Lower leg skin (tissue), 4 donors: ENCODE results near the gene ADAD1. TPM values are rescaled to one million over a fixed set of nuclear protein-coding genes. Genes with fewer than 3 reads are reported as not detected.

ENCODE experiments used
- DNase-seq, 2 donors: peaks; one replicate each; pipeline ENCODE4 v3.0.0-alpha.2; 2019; ENCODE audit warnings: low spot score in 2 of 2
- H3K4me3 ChIP-seq: fragments of 200-600 bp; sonication (generic); 2 replicates; pipeline ENCODE4 v1.5.1; 2017; ENCODE audit warnings: mild to moderate bottlenecking, low read depth; ENCODE audit not compliant: poor library complexity, severe bottlenecking
- POLR2A ChIP-seq, 2 donors: fragments of 450-650 bp; IDR thresholded peaks; one replicate each; pipeline ENCODE4 v1.6.1; 2016 to 2017; ENCODE audit warnings: antibody characterized with exemption in 2 of 2, mild to moderate bottlenecking in 1 of 2, moderate library complexity in 1 of 2
- WGBS, 2 donors: methylation state at CpG; one replicate each; pipeline ENCODE4 v1.1.5; 2018; 5-methylcytosine and 5-hydroxymethylcytosine counted together
- intact Hi-C: fragments of 100-400 bp; cut with DNase I; formaldehyde crosslinking; loops from one replicate; pipeline ENCODE4 v1.15.0; 2023; ENCODE audit warnings: low total_unique reads
- total RNA-seq, 4 donors: library from RNA; depleted of rRNA; stranded (reverse); fragments of >200 nt; gene quantifications; one replicate each; pipeline ENCODE4 v1.1.0, GENCODE V29; 2016
- TF ChIP-seq, protein P1 (sequence below), 3 donors: fragments of 450-650 bp; IDR thresholded peaks; one replicate each; pipeline ENCODE4 v1.5.1; 2016; ENCODE audit warnings: antibody characterized with exemption in 3 of 3, mild to moderate bottlenecking in 3 of 3, moderate library complexity in 2 of 3

ADAD1 gene
- total RNA-seq, 4 donors from 2014 or later = not detected

DNA sequence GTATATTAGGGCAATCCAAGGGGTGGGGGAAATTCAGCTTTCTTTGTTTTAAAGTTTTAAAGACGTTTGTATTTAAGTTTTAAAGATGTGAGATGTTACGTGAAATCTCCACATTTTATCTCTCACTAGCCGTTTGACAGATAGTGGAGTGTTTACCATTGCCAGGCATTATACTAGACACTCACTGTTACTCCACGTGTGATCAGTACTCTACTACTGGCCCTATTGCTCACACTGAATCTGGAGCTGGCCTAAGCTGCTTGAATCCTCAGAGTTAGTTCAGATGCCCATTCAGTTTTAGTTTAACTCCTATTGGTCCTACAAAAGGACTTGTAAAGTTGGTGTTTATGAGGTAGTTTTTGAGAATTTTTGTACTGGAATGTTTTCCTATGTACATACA is 4.5 kb downstream of the ADAD1 start:
- WGBS, 2 donors = 59 to 63% methylated on average over 4 of the region's 4 CpGs
- intact Hi-C loops = no loop called here
- TF ChIP-seq, protein P1, sequence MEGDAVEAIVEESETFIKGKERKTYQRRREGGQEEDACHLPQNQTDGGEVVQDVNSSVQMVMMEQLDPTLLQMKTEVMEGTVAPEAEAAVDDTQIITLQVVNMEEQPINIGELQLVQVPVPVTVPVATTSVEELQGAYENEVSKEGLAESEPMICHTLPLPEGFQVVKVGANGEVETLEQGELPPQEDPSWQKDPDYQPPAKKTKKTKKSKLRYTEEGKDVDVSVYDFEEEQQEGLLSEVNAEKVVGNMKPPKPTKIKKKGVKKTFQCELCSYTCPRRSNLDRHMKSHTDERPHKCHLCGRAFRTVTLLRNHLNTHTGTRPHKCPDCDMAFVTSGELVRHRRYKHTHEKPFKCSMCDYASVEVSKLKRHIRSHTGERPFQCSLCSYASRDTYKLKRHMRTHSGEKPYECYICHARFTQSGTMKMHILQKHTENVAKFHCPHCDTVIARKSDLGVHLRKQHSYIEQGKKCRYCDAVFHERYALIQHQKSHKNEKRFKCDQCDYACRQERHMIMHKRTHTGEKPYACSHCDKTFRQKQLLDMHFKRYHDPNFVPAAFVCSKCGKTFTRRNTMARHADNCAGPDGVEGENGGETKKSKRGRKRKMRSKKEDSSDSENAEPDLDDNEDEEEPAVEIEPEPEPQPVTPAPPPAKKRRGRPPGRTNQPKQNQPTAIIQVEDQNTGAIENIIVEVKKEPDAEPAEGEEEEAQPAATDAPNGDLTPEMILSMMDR (IDR thresholded peaks at IDR 0.05) = no peak
- no peak for TF ChIP-seq POLR2A (IDR thresholded peaks at IDR 0.05)
- DNase-seq = no peak
- no peak overlapping the region for H3K4me3 ChIP-seq

DNA sequence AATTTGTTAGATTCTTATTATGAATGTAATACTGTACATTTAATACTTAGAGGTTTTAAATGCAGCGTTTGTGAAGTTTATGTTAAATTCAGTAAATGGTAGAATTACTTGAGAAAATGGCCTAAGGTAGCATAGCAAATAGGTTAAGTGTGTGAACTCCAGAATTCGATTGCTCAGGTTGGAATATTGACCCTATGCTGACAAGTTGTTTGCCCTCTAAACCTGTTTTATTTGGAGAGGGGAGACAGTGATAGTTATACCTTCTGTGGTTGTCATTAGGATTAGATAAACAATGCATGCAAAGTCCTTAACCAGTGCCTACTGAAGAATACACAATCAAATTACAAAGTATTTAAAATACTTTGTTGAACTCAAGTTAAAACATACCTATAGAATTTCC is 5.4 kb downstream of the ADAD1 start:
- no peak for DNase-seq
- TF ChIP-seq, protein P1 (IDR thresholded peaks at IDR 0.05) = no peak
- no peak for TF ChIP-seq POLR2A (IDR thresholded peaks at IDR 0.05)
- intact Hi-C loops = no loop called here
- WGBS, 2 donors = 60 to 61% methylated on average over 2 of the region's 2 CpGs
- no peak overlapping the region for H3K4me3 ChIP-seq

DNA sequence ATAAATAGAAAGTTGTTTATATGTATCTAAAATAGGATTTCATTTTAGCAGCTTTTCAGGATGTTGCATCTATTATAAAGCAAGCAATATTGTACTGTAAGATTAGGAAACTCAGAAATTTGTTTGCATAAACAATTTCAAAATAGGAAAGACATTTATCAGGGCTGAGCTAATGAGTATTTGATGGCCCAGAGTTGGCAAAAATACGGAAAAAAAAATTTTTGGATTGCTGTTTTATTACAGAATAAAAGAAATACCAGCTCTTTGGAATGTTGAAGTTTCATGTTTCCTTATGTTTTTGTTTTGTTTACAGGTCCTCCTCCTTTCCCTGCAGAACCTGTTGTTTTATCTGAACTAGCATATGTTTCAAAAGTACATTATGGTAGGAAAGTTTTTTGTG is 14.5 kb downstream of the ADAD1 start:
- no peak overlapping the region for H3K4me3 ChIP-seq
- intact Hi-C loops = no loop called here
- WGBS, 2 donors = 47 to 55% methylated on average over 1 of the region's 1 CpG
- no peak for DNase-seq
- TF ChIP-seq, protein P1 (IDR thresholded peaks at IDR 0.05) = no peak
- TF ChIP-seq POLR2A (IDR thresholded peaks at IDR 0.05) = no peak

DNA sequence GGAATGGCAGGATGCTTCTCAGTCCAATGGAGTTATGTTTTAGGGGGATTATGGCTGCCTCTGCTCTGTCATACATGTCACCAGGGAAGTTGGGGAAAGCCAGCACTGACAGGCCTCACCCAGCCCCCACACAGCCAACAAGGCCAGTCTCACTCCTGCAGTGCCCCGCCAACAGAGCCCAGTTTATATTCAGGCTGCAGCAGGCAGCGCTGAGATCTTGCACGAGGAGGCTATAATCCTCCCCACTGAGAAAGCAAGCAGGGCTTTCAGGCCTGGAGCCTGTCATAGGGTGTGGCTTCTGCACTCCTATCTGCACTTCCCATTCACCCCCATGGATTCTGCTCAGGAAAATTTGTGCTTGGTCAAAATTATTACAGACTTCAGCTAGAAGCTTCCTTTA is 25.1 kb downstream of the ADAD1 start:
- DNase-seq = no peak
- intact Hi-C loops = no loop called here
- TF ChIP-seq, protein P1 (IDR thresholded peaks at IDR 0.05) = no peak
- no peak for TF ChIP-seq POLR2A (IDR thresholded peaks at IDR 0.05)
- H3K4me3 ChIP-seq = no peak overlapping the region
- WGBS, 2 donors = 23 to 30% methylated on average over 2 to 3 of the region's 3 CpGs

DNA sequence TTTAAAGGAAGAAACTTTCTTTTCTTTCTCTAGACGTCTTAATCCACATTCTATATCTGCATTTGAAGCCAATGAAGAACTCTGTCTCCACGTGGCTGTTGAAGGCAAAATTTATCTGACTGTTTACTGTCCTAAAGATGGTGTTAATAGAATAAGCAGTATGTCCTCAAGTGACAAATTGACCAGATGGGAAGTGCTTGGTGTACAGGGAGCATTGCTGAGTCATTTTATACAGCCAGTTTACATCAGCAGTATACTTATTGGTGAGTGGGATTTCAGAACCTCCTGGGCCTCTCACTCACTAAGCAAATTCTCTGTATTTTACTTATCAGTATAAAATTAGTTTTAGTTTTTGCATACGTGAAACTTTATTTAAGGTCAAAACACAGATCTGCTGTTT is 33.7 kb downstream of the ADAD1 start:
- no peak for TF ChIP-seq POLR2A (IDR thresholded peaks at IDR 0.05)
- TF ChIP-seq, protein P1 (IDR thresholded peaks at IDR 0.05) = no peak
- 43 to 57% methylated on average over 3 of the region's 3 CpGs for WGBS, 2 donors
- DNase-seq = no peak
- intact Hi-C loops = no loop called here
- no peak overlapping the region for H3K4me3 ChIP-seq

DNA sequence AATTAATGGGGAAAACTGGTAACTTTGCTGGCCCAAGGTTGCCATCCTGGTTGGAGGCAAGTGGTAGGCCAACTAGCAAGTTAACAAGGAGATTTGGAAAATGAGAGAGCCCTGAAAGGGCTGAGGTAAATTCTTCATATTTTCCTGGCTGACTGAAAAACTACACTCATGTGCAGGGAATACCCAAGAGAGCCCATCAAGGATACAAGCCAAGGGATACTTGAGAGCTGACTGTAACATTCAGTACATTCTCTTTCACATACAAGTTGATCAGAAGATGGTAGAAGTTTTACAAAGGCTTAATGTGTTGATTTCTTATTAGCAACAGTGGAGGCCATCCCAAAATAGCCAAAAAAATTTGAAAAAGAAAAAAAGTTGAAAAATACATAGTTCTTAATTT is 44.4 kb downstream of the ADAD1 start:
- intact Hi-C loops = no loop called here
- DNase-seq = no peak
- H3K4me3 ChIP-seq = no peak overlapping the region
- TF ChIP-seq, protein P1 (IDR thresholded peaks at IDR 0.05) = no peak
- TF ChIP-seq POLR2A (IDR thresholded peaks at IDR 0.05) = no peak
